Mesothelial cell of epicardium (in vitro differentiated cells): Measurements from ENCODE around the gene CD40. TPM values are rescaled to one million over a fixed set of nuclear protein-coding genes. Genes with fewer than 3 reads are reported as not detected.

Experiments
- DNase-seq, 2 experiments: peaks; one replicate each; pipeline ENCODE4 v3.0.0; 2021; ENCODE audit warnings: low spot score in 2 of 2; ENCODE audit not compliant: unreplicated experiment in 2 of 2
- H3K27ac Mint-ChIP-seq: 2 replicates; pipeline ENCODE4 v1.8.0; 2021; ENCODE audit warnings: mixed read lengths
- H3K27me3 Mint-ChIP-seq: 2 replicates; pipeline ENCODE4 v1.8.0; 2021; ENCODE audit warnings: low read depth, mixed read lengths
- H3K36me3 Mint-ChIP-seq: 2 replicates; pipeline ENCODE4 v1.8.0; 2021; ENCODE audit warnings: mixed read lengths
- H3K4me1 Mint-ChIP-seq: 2 replicates; pipeline ENCODE4 v1.8.0; 2021; ENCODE audit warnings: mixed read lengths
- H3K4me3 Mint-ChIP-seq: 2 replicates; pipeline ENCODE4 v1.8.0; 2021; ENCODE audit warnings: mild to moderate bottlenecking, moderate library complexity, mixed read lengths
- H3K9me3 Mint-ChIP-seq: 2 replicates; pipeline ENCODE4 v1.8.0; 2021; ENCODE audit warnings: mixed read lengths
- total RNA-seq: library from RNA; stranded (reverse); gene quantifications from 3 replicates; pipeline ENCODE4 v1.2.1, GENCODE V29; 2021
- TF ChIP-seq, protein P1 (sequence below): fragments of 200-600 bp; sonication (generic); IDR thresholded peaks from one replicate; pipeline ENCODE4 v1.5.0; 2021; ENCODE audit warnings: antibody characterized with exemption; ENCODE audit not compliant: unreplicated experiment

The CD40 gene
- total RNA-seq, 1 donor from 2014 or later = 3.8 TPM

GRCh38 chr20:46171909-46172308 is 53.8 kb downstream of the CD40 start:
- TF ChIP-seq, protein P1, sequence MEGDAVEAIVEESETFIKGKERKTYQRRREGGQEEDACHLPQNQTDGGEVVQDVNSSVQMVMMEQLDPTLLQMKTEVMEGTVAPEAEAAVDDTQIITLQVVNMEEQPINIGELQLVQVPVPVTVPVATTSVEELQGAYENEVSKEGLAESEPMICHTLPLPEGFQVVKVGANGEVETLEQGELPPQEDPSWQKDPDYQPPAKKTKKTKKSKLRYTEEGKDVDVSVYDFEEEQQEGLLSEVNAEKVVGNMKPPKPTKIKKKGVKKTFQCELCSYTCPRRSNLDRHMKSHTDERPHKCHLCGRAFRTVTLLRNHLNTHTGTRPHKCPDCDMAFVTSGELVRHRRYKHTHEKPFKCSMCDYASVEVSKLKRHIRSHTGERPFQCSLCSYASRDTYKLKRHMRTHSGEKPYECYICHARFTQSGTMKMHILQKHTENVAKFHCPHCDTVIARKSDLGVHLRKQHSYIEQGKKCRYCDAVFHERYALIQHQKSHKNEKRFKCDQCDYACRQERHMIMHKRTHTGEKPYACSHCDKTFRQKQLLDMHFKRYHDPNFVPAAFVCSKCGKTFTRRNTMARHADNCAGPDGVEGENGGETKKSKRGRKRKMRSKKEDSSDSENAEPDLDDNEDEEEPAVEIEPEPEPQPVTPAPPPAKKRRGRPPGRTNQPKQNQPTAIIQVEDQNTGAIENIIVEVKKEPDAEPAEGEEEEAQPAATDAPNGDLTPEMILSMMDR = no peak
- Mint-ChIP-seq H3K4me1 (peaks cover 7% of the 10 kb centered on the region), H3K9me3 (no peaks in the 10 kb centered on the region), H3K4me3 (no peak overlapping the region), H3K27me3 (peaks cover 85% of the 10 kb centered on the region), H3K36me3 (no peaks in the 10 kb centered on the region), H3K27ac (no peak overlapping the region)
- no peak for DNase-seq

- Mint-ChIP-seq H3K36me3 (no peaks in the 10 kb centered on the region), H3K4me1 (peaks cover 7% of the 10 kb centered on the region), H3K27me3 (peaks cover 87% of the 10 kb centered on the region), H3K4me3 (no peak overlapping the region), H3K27ac (no peak overlapping the region), H3K9me3 (no peaks in the 10 kb centered on the region)
- DNase-seq = no peak
- TF ChIP-seq, protein P1 = no peak
Observed at GRCh38 chr20:46172455-46172854, 54.3 kb downstream of the CD40 start.

DNA sequence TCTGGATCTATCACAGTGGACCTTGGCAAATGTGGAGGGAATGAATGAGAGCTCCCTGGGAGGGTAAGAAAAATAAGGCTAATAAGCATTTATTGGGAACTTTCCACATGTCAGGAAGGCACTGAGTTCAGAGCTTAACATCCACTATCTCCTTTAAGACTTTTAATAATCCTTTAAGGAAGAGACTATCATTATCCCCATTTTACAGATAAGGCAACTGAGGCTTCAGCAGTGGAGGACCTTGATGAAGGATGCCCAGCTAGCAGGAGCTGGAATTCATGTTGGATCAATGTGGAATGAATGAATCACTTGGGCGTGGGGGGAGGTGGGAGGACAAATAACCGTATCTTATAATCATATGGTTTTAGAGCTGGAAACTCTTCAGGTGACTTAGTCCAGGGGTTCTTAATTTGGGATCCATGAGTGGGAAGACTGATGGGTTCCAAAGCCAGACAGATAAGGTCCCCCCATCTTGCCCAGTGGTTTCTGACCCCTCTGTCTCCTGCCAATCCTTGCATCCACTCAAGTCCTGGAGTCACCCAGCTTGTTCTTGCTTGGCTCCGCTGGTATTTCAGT is 54.9 kb downstream of the CD40 start:
- no peaks in the 10 kb centered on the region for H3K9me3 Mint-ChIP-seq
- DNase-seq = no peak
- peaks cover 89% of the 10 kb centered on the region for H3K27me3 Mint-ChIP-seq
- no peaks in the 10 kb centered on the region for H3K36me3 Mint-ChIP-seq
- TF ChIP-seq, protein P1 = no peak
- no peak overlapping the region for H3K4me3 Mint-ChIP-seq
- peaks cover 7% of the 10 kb centered on the region for H3K4me1 Mint-ChIP-seq
- H3K27ac Mint-ChIP-seq = no peak overlapping the region

DNA sequence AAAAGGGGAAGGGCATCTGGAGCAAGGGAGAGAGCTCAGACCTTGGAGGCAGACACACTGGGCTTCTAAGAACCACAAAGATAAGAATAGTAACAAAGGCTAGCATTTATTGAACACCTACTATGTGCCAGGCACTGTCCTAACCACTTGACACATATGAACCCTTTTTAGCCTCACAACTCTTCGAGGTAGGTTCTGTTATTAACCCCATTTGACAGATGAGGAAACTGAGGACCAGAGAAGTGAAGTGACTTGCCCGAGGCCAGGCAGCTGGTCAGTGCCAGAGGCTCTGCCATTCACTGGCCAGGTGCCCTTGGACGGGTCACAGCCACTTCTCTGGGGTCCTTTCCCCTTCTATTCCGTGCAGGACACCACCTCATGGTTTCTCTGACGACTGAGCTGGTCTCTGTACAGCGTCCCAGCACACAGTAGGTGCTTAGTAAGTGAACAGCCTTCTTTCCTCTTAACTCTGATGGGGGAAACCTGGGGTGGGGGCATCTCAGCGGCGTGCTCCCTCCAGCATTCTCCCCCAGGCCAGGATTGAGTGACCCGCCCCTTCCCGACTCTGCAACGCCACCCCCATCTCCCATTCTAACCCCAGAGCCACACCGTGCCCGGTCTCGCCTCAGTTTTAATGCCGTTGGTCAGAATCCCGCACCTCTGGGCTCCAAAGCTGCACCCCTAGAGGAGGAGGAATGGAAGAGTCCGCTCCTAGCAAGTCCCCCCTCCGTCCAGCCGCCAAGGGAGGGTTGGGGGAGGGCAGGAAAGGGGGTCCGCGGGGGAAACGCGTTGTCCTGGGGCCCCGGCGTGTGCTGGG is 55.7 kb downstream of the CD40 start:
- H3K36me3 Mint-ChIP-seq = no peaks in the 10 kb centered on the region
- H3K27ac Mint-ChIP-seq = no peak overlapping the region
- H3K4me3 Mint-ChIP-seq = no peak overlapping the region
- peaks cover 10% of the 10 kb centered on the region for H3K4me1 Mint-ChIP-seq
- no peaks in the 10 kb centered on the region for H3K9me3 Mint-ChIP-seq
- TF ChIP-seq, protein P1 = no peak
- no peak for DNase-seq
- H3K27me3 Mint-ChIP-seq = peaks cover 90% of the 10 kb centered on the region

GRCh38 chr20:46174469-46175126 is 56.5 kb downstream of the CD40 start:
- TF ChIP-seq, protein P1 = peak; percentile 63
- H3K4me1 Mint-ChIP-seq = peaks cover 13% of the 10 kb centered on the region
- H3K27ac Mint-ChIP-seq = no peak overlapping the region
- no peak overlapping the region for H3K4me3 Mint-ChIP-seq
- H3K9me3 Mint-ChIP-seq = no peaks in the 10 kb centered on the region
- peaks cover 87% of the 10 kb centered on the region for H3K27me3 Mint-ChIP-seq
- H3K36me3 Mint-ChIP-seq = no peaks in the 10 kb centered on the region
- DNase-seq = peak; percentile 59 to 79
